Measurements from ENCODE around the gene KCNQ1. TPM values are rescaled to one million over a fixed set of nuclear protein-coding genes. Genes with fewer than 3 reads are reported as not detected.

Gene KCNQ1
- polyA plus RNA-seq, 2 donors = 0.31 to 0.52 TPM

DNA sequence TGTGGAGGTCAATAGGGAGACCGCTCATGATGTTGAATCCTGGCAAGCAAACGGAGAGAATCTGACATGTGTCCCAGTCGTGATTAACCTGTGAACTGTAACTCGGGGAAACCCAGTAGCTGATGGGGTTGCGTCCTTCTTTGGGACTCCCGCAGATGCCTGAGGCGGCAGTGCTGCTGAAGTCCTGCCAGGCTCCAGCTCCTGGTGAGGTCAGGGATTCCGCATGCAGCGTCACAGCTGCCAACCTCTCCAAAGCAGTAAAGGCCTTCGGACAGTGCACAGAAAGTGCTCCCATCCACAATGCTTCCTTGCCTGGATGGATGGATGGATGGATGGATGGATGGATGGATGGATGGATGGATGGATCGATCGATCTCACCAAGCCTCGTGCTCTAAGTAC lies 13.5 kb downstream of the KCNQ1 start:
- H3K27me3 ChIP-seq (ENCODE audit: control insufficient read depth in 1 of 2, insufficient read depth in 2 of 2, low read length in 2 of 2) = no peaks in the 10 kb centered on the region
- H3K9me3 ChIP-seq (ENCODE audit: control insufficient read depth in 2 of 2, insufficient read depth in 1 of 2, low read depth in 1 of 2, low read length in 1 of 2) = no peaks in the 10 kb centered on the region
- H3K36me3 ChIP-seq (ENCODE audit: control insufficient read depth in 2 of 2, insufficient read depth in 2 of 2, low read length in 1 of 2) = no peaks in the 10 kb centered on the region
- H3K4me3 ChIP-seq (ENCODE audit: low read depth in 1 of 2, low read length in 2 of 2) = no peak overlapping the region
- WGBS, 2 donors = 84 to 86% methylated on average over 13 of the region's 13 CpGs
- H3K4me1 ChIP-seq (ENCODE audit: control insufficient read depth in 2 of 2, insufficient read depth in 2 of 2, low read length in 1 of 2) = peaks cover 0 to 2% of the 10 kb centered on the region in 2 donors
- H3K27ac ChIP-seq (ENCODE audit: low read depth in 2 of 2, low read length in 1 of 2) = no peak overlapping the region

DNA sequence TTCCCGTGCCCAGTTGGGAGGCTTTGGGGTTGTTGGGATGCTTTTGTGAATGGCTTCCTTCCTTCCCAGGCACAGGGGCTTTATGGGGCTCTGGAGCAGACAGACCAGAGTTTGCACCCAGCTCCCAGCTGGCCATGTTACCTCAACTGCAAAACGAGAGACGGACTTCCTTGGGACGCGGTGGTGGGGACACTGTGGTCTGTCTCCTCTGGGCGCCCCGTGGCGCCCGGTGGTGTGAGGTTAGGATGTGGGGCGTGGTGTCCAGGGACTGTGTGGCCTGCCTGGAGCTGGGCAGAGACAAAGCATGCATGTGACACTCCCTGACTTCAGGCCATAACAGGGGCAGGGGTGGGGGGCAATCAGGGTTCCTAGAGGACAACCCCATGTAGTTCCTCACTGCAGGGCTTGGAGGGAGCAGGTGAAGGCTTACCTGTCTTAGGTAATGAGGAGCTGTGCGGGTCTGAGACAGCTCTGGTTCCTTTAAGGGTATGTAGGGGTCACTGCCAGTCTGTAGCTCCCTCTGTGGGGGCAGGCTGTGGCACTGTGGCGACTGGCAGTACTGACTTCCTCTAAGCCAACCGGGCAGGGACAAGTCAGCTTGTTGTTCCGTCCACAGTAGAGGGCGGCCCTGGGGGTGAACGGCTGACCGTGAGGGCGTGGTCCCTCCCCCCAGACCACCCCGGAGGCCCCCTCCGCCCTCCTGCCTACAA lies 14.4 kb downstream of the KCNQ1 start:
- no peaks in the 10 kb centered on the region for H3K27me3 ChIP-seq (ENCODE audit: control insufficient read depth in 1 of 2, insufficient read depth in 2 of 2, low read length in 2 of 2)
- 63 to 81% methylated on average over 20 of the region's 20 CpGs for WGBS, 2 donors

DNA sequence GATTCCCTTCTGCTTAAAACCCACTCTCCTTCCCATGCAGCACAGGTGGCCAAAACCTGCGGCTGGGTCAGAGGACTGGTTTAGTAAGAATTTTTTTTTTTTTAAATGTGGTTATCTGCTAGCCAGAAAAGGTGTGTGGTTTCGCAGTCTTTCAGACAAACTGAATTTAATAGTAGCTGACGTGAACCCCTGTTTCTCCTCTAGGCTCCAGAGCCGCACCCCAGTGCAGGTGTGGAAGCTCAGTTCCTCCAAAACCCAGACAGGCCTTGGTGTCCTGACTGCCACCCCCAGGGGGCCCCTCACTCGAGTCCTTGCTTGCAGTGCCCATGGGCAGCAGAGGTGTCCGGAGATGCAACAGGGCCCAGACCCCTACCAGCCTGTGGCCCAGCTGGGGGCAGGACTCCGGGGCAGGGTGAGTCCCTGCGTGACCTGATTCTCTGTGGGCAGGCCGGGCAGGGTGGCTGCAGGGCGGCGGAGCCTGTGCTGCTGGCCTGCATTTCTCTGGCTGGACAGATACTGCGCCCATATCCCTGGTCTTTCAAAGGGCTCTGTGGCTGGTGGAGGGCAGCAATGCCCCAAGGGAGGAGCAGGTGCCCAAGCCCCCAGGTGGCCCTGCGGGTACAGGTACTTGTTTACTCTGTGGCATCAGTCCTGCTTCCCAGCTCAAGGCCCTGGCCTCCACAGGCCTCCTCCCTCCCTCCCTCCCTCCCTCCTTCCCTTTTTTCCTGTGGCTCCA lies 15.2 kb downstream of the KCNQ1 start:
- H3K27ac ChIP-seq (ENCODE audit: low read depth in 2 of 2, low read length in 1 of 2) = no peak overlapping the region
- 64 to 78% methylated on average over 13 of the region's 13 CpGs for WGBS, 2 donors

More for the DNA sequence above, 14.4 kb downstream of the KCNQ1 start:
- no peaks in the 10 kb centered on the region for H3K9me3 ChIP-seq (ENCODE audit: control insufficient read depth in 2 of 2, insufficient read depth in 1 of 2, low read depth in 1 of 2, low read length in 1 of 2)
- no peak overlapping the region for H3K4me3 ChIP-seq (ENCODE audit: low read depth in 1 of 2, low read length in 2 of 2)
- H3K36me3 ChIP-seq (ENCODE audit: control insufficient read depth in 2 of 2, insufficient read depth in 2 of 2, low read length in 1 of 2) = no peaks in the 10 kb centered on the region
- H3K4me1 ChIP-seq (ENCODE audit: control insufficient read depth in 2 of 2, insufficient read depth in 2 of 2, low read length in 1 of 2) = peaks cover 0 to 3% of the 10 kb centered on the region in 2 donors
- H3K27ac ChIP-seq (ENCODE audit: low read depth in 2 of 2, low read length in 1 of 2) = no peak overlapping the region

DNA sequence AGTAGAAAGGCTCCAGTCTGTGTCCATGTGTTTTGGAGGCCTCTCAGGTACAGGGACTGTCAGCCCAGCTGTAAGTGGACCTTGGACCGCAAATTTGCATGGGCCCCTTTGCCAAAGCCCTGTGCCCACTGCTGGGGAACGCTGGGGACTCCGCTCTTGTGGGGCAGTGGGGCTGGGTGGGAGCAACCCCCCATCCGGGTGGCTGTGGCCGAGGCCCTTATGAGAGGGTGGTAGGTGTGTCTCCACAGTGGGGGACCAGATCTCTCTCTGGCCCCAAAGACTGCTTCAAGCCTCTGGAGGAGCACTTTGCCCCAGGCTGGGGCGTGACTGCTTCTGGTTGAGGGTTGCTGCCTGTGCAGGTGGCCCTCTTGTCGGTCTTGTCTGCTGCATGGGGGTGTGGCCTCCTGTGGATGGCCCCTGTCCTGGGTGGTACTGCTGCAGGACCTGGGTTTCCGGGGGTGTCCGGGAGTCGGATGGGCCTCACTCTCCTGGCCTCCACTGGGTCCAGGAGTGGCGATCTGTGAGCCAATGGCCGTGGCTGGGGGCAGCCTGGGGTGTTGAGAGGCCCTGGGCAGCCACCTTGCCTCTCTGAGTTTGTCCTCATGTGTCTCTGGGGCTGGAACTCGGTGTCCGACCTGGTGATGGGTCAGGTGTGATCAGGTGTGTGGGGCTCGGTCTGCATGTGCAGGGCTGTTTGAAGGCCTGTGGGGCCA lies 15.9 kb downstream of the KCNQ1 start:
- H3K27me3 ChIP-seq (ENCODE audit: control insufficient read depth in 1 of 2, insufficient read depth in 2 of 2, low read length in 2 of 2) = no peaks in the 10 kb centered on the region
- peaks cover 0 to 3% of the 10 kb centered on the region in 2 donors for H3K4me1 ChIP-seq (ENCODE audit: control insufficient read depth in 2 of 2, insufficient read depth in 2 of 2, low read length in 1 of 2)
- no peaks in the 10 kb centered on the region for H3K9me3 ChIP-seq (ENCODE audit: control insufficient read depth in 2 of 2, insufficient read depth in 1 of 2, low read depth in 1 of 2, low read length in 1 of 2)
- no peak overlapping the region for H3K27ac ChIP-seq (ENCODE audit: low read depth in 2 of 2, low read length in 1 of 2)
- WGBS, 2 donors = 77 to 88% methylated on average over 15 of the region's 15 CpGs
- H3K36me3 ChIP-seq (ENCODE audit: control insufficient read depth in 2 of 2, insufficient read depth in 2 of 2, low read length in 1 of 2) = no peaks in the 10 kb centered on the region
- no peak overlapping the region for H3K4me3 ChIP-seq (ENCODE audit: low read depth in 1 of 2, low read length in 2 of 2)

More for the DNA sequence above, 15.2 kb downstream of the KCNQ1 start:
- Histone ChIP-seq H3K27me3 (ENCODE audit: control insufficient read depth in 1 of 2, insufficient read depth in 2 of 2, low read length in 2 of 2) (no peaks in the 10 kb centered on the region), H3K4me1 (ENCODE audit: control insufficient read depth in 2 of 2, insufficient read depth in 2 of 2, low read length in 1 of 2) (peaks cover 0 to 3% of the 10 kb centered on the region in 2 donors), H3K9me3 (ENCODE audit: control insufficient read depth in 2 of 2, insufficient read depth in 1 of 2, low read depth in 1 of 2, low read length in 1 of 2) (no peaks in the 10 kb centered on the region), H3K36me3 (ENCODE audit: control insufficient read depth in 2 of 2, insufficient read depth in 2 of 2, low read length in 1 of 2) (no peaks in the 10 kb centered on the region), H3K4me3 (ENCODE audit: low read depth in 1 of 2, low read length in 2 of 2) (no peak overlapping the region)

DNA sequence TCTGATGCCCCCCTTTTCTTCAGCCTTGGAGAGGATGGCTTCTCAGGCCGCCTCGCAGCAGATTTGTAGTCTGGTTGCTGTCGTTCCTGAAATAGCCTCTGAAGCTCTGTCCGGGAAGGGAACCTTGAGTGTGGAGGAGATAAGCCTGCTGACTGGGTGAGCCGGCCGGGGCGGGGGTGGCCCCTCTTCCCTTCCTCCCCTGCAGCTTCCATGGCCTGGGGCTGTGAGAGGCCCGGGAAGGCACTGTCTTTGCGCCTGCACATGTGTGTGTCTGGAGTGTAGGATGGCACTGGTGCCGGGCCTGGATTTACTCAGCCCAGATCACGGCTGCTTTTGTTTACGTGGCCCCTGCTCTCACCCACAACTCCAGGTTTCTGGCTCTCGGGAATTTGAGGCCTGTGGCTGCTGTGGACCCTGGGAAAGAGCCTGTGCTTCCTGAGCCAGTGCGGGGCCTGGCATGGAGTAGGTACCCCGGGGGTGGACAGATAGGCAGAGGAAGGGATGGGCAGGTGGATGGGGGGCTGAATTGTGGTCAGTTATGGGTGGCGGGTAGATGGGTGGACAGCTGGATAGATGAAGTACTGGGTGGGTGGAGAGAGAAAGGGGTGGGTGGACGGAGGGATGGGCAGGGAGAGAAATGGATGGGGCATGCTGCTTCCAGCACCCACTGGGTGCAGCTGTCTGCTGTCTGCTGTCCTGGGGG lies 16.6 kb downstream of the KCNQ1 start:
- H3K4me1 ChIP-seq (ENCODE audit: control insufficient read depth in 2 of 2, insufficient read depth in 2 of 2, low read length in 1 of 2) = peaks cover 0 to 3% of the 10 kb centered on the region in 2 donors
- no peak overlapping the region for H3K27ac ChIP-seq (ENCODE audit: low read depth in 2 of 2, low read length in 1 of 2)
- 72 to 87% methylated on average over 17 of the region's 17 CpGs for WGBS, 2 donors
- no peaks in the 10 kb centered on the region for H3K9me3 ChIP-seq (ENCODE audit: control insufficient read depth in 2 of 2, insufficient read depth in 1 of 2, low read depth in 1 of 2, low read length in 1 of 2)
- H3K27me3 ChIP-seq (ENCODE audit: control insufficient read depth in 1 of 2, insufficient read depth in 2 of 2, low read length in 2 of 2) = no peaks in the 10 kb centered on the region
- no peaks in the 10 kb centered on the region for H3K36me3 ChIP-seq (ENCODE audit: control insufficient read depth in 2 of 2, insufficient read depth in 2 of 2, low read length in 1 of 2)
- H3K4me3 ChIP-seq (ENCODE audit: low read depth in 1 of 2, low read length in 2 of 2) = no peak overlapping the region

DNA sequence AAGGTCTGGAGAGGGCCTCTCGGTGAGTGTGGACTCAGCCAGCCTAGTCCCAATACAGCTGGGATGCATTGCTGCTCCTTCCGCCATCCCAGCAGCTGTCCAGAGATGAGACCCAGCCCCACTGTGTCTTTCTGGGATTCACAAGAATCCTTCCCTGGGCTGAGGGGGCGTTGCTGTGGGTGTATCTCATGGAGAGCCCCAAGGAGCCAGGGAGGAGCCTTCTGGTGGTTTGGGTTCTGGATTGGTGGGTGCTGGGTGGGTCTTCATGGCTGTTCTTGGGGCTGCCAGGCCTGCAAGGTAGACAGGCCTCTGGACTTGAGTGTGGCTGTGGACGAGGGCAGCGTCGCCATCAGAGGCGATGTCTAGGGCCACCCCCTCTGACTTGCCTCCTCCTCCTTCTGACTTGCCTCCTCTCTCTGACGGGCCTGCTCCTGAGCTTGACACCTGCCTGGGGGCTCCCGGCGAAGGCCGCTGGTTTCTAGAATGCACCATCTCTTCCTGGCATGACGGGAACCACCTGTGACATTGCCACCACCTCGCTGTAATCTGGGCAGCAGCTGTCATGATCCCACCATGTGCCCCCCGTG lies 17.2 kb downstream of the KCNQ1 start:
- Histone ChIP-seq H3K4me3 (ENCODE audit: low read depth in 1 of 2, low read length in 2 of 2) (no peak overlapping the region), H3K9me3 (ENCODE audit: control insufficient read depth in 2 of 2, insufficient read depth in 1 of 2, low read depth in 1 of 2, low read length in 1 of 2) (no peaks in the 10 kb centered on the region), H3K27me3 (ENCODE audit: control insufficient read depth in 1 of 2, insufficient read depth in 2 of 2, low read length in 2 of 2) (no peaks in the 10 kb centered on the region), H3K36me3 (ENCODE audit: control insufficient read depth in 2 of 2, insufficient read depth in 2 of 2, low read length in 1 of 2) (no peaks in the 10 kb centered on the region), H3K27ac (ENCODE audit: low read depth in 2 of 2, low read length in 1 of 2) (no peak overlapping the region), H3K4me1 (ENCODE audit: control insufficient read depth in 2 of 2, insufficient read depth in 2 of 2, low read length in 1 of 2) (peaks cover 3% of the 10 kb centered on the region in 2 donors)
- WGBS, 2 donors = 91 to 95% methylated on average over 14 of the region's 14 CpGs

DNA sequence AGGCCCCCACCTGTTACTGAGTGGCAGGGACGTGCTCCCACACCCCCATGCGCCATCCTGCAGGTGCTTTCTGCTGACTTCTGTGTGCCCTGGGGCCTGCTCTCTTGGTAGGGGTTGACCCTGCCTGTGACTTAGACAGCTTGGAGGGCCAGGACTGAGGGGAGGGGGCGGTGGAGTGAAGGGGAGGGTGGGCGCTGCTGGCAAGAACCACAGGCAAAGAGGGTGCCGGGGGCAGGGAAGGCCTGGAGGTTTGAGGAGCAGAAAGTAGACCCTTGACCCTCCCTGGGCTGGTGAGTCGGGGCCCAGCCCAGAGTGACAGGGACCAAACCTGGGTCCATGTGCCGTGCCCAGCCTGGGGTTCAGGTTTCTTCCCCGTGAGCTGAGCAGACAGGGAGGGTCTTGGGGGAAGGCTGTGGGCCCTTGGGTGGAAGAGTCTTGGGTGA lies 17.8 kb downstream of the KCNQ1 start:
- Histone ChIP-seq H3K27ac (ENCODE audit: low read depth in 2 of 2, low read length in 1 of 2) (no peak overlapping the region), H3K27me3 (ENCODE audit: control insufficient read depth in 1 of 2, insufficient read depth in 2 of 2, low read length in 2 of 2) (no peaks in the 10 kb centered on the region), H3K4me3 (ENCODE audit: low read depth in 1 of 2, low read length in 2 of 2) (no peak overlapping the region), H3K9me3 (ENCODE audit: control insufficient read depth in 2 of 2, insufficient read depth in 1 of 2, low read depth in 1 of 2, low read length in 1 of 2) (no peaks in the 10 kb centered on the region), H3K36me3 (ENCODE audit: control insufficient read depth in 2 of 2, insufficient read depth in 2 of 2, low read length in 1 of 2) (no peaks in the 10 kb centered on the region), H3K4me1 (ENCODE audit: control insufficient read depth in 2 of 2, insufficient read depth in 2 of 2, low read length in 1 of 2) (peaks cover 3 to 4% of the 10 kb centered on the region in 2 donors)
- 74 to 94% methylated on average over 8 of the region's 8 CpGs for WGBS, 2 donors

DNA sequence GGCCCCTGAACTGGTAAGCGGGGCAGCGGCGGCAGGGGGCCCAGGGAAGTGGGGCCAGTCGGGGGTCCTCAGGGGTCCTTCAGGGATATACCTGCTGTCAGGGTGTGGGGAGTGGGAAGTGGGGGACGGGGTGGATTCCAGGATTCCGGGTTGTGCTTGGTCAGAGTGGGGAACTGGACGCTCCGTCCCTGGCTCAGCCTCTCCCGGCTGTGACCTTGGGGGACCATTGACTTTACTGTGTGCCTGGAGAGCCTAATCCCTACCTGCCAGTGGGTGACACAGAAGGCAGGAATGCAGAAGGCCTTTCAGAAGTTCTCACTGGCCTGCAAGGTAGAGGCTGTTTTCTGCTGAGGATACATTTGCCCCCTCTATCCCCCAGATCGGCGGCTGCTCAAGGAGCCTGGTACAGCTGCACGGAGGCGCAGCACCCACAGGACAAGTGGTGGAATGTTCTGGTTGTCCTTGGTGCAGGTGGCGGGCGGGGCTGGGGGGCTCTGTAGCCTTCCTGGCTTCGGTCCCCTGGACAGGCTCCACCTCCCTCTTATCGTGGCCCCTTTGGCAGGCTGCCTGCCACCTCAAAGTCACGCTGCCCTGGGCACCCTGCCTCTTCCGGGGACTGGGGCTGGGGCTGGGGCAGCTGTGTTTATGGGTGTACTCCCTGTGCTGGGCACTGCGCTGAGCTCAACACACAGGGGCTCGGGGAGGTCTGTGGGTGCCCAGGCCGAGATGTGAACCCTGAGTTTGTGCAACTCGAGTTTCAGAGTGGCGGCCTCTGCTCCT lies 18.4 kb downstream of the KCNQ1 start:
- Histone ChIP-seq H3K27ac (ENCODE audit: low read depth in 2 of 2, low read length in 1 of 2) (no peak overlapping the region), H3K9me3 (ENCODE audit: control insufficient read depth in 2 of 2, insufficient read depth in 1 of 2, low read depth in 1 of 2, low read length in 1 of 2) (no peaks in the 10 kb centered on the region), H3K4me1 (ENCODE audit: control insufficient read depth in 2 of 2, insufficient read depth in 2 of 2, low read length in 1 of 2) (peaks cover 3 to 7% of the 10 kb centered on the region in 2 donors), H3K27me3 (ENCODE audit: control insufficient read depth in 1 of 2, insufficient read depth in 2 of 2, low read length in 2 of 2) (no peaks in the 10 kb centered on the region), H3K4me3 (ENCODE audit: low read depth in 1 of 2, low read length in 2 of 2) (no peak overlapping the region), H3K36me3 (ENCODE audit: control insufficient read depth in 2 of 2, insufficient read depth in 2 of 2, low read length in 1 of 2) (no peaks in the 10 kb centered on the region)
- 56 to 78% methylated on average over 24 of the region's 24 CpGs for WGBS, 2 donors

Measured in esophagus (tissue), 2 donors.